Neural progenitor cell (in vitro differentiated cells): ENCODE data around the gene CMTM1. TPM values are rescaled to one million over a fixed set of nuclear protein-coding genes. Genes with fewer than 3 reads are reported as not detected.
A peak's percentile ranks its signal among the peaks of the same experiment; 100 is the strongest.

Experiments
- DNase-seq: peaks from one replicate; pipeline ENCODE4 v3.0.0-alpha.2; 2016; ENCODE audit warnings: low spot score
- H2AFZ ChIP-seq: fragments of 200-600 bp; sonication (generic); replicated peaks from 2 replicates; pipeline ENCODE4 v1.6.1; 2016; ENCODE audit warnings: antibody characterized with exemption
- H3F3A ChIP-seq: fragments of 200-600 bp; sonication (generic); 2 replicates; pipeline ENCODE4 v1.6.1; 2016; ENCODE audit warnings: antibody characterized with exemption, low read depth
- H3K27ac ChIP-seq: fragments of 200-600 bp; sonication (generic); 2 replicates; pipeline ENCODE4 v1.5.1; 2016; ENCODE audit warnings: mild to moderate bottlenecking
- H3K27me3 ChIP-seq: fragments of 200-600 bp; sonication (generic); 2 replicates; pipeline ENCODE4 v1.6.1; 2016; ENCODE audit warnings: mild to moderate bottlenecking, moderate library complexity
- H3K36me3 ChIP-seq: fragments of 200-600 bp; sonication (generic); 2 replicates; pipeline ENCODE4 v1.5.1; 2016
- H3K4me1 ChIP-seq: fragments of 200-600 bp; sonication (generic); 2 replicates; pipeline ENCODE4 v1.6.1; 2016; ENCODE audit warnings: mixed run types
- H3K4me2 ChIP-seq: fragments of 200-600 bp; sonication (generic); 2 replicates; pipeline ENCODE4 v1.6.1; 2016
- H3K4me3 ChIP-seq: fragments of 200-600 bp; sonication (generic); 2 replicates; pipeline ENCODE4 v1.5.1; 2016
- H3K79me2 ChIP-seq: fragments of 200-600 bp; sonication (generic); 2 replicates; pipeline ENCODE4 v1.6.1; 2016; ENCODE audit warnings: low read depth
- H3K9ac ChIP-seq: fragments of 200-600 bp; sonication (generic); 2 replicates; pipeline ENCODE4 v1.6.1; 2016
- H3K9me3 ChIP-seq: fragments of 200-600 bp; sonication (generic); 2 replicates; pipeline ENCODE4 v1.5.1; 2016; ENCODE audit warnings: low read depth
- H4K20me1 ChIP-seq: fragments of 200-600 bp; sonication (generic); 2 replicates; pipeline ENCODE4 v1.6.1; 2016; ENCODE audit warnings: low read depth
- H3K27ac Mint-ChIP-seq: 3 replicates; pipeline ENCODE4 v1.8.0; 2021; ENCODE audit warnings: mixed read lengths
- H3K27me3 Mint-ChIP-seq: 2 replicates; pipeline ENCODE4 v1.8.0; 2022; ENCODE audit warnings: low read depth, mild to moderate bottlenecking, inconsistent platforms, moderate library complexity, mixed read lengths; ENCODE audit not compliant: insufficient read depth
- H3K36me3 Mint-ChIP-seq: 3 replicates; pipeline ENCODE4 v1.8.0; 2021; ENCODE audit warnings: mixed read lengths
- H3K4me1 Mint-ChIP-seq: 3 replicates; pipeline ENCODE4 v1.8.0; 2021; ENCODE audit warnings: mixed read lengths
- H3K4me3 Mint-ChIP-seq: 3 replicates; pipeline ENCODE4 v1.8.0; 2021; ENCODE audit warnings: mild to moderate bottlenecking, moderate library complexity, mixed read lengths
- H3K9me3 Mint-ChIP-seq: 3 replicates; pipeline ENCODE4 v1.8.0; 2020; ENCODE audit warnings: mixed read lengths
- EZH2 ChIP-seq: fragments of 200-600 bp; sonication (generic); IDR thresholded peaks from 2 replicates; pipeline ENCODE4 v1.6.1; 2017; ENCODE audit warnings: antibody characterized with exemption, mild to moderate bottlenecking, moderate library complexity
- EZH2phosphoT487 ChIP-seq: fragments of 200-600 bp; sonication (generic); IDR thresholded peaks from 2 replicates; pipeline ENCODE4 v1.6.1; 2017; ENCODE audit warnings: antibody characterized with exemption
- total RNA-seq: library from RNA; depleted of rRNA; stranded (reverse); fragments of >200 nt; gene quantifications from 2 replicates; pipeline ENCODE4 v1.2.3, GENCODE V29; 2015; ENCODE audit warnings: low replicate concordance
- TF ChIP-seq, protein P1 (sequence below): fragments of 200-600 bp; sonication (generic); IDR thresholded peaks from 2 replicates; pipeline ENCODE4 v1.5.1; 2017; ENCODE audit warnings: antibody characterized with exemption, mild to moderate bottlenecking

CMTM1 gene, protein sequence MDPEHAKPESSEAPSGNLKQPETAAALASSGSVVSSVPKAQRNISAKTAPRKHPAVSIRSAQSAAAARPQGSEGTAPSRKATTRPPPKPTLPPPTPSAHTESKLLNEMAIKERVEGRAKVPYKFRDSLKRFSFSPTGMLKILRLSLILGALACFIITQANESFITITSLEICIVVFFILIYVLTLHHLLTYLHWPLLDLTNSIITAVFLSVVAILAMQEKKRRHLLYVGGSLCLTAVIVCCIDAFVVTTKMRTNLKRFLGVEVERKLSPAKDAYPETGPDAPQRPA
- total RNA-seq: 2.9 TPM in 1 of 2 replicates, not detected in the other

DNA sequence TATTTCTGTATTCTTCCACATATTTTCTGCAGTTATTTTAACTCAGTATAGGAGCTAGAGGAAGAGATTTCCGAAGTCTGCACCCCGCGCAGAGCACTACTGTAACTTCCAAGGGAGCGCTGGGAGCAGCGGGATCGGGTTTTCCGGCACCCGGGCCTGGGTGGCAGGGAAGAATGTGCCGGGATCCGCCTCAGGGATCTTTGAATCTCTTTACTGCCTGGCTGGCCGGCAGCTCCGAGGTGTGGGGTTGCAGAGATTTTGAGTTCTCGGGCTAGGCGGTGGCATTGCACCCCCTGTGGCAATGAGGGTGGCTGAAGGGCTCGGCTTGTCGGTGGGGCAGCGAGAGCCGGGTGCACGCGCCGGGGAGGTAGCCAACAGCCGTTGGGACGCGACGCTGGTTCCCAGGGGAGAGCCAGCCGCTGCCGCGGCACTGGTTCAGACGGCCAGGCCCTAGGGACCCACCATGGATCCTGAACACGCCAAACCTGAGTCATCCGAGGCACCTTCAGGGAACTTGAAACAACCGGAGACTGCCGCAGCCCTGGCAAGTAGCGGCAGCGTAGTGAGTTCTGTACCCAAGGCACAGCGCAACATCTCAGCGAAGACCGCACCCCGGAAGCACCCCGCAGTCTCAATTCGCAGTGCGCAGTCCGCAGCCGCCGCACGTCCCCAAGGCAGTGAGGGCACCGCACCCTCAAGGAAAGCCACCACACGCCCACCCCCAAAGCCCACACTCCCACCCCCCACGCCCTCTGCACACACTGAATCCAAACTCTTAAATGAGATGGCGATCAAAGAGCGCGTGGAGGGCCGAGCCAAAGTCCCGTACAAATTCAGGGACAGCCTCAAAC lies at the start of gene CMTM1:
TSS of gene CMTM1 (plus strand) at position 389 of the 851 bp plus-strand sequence. CDS start at position 464, 75 bp downstream.
- Histone ChIP-seq H3K36me3 (no peaks in the 10 kb centered on the region), H3K27me3 (no peaks in the 10 kb centered on the region), H3K4me1 (no peaks in the 10 kb centered on the region), H3K27ac (no peak within 1 kb of the TSS), H3K9me3 (no peaks in the 10 kb centered on the region), H3F3A (no peaks in the 10 kb centered on the region), H3K4me3 (no peak within 1 kb of the TSS), H3K4me2 (no peak within 1 kb of the TSS), H3K9ac (no peak within 1 kb of the TSS), H4K20me1 (no peaks in the 10 kb centered on the region), H3K79me2 (no peaks in the 10 kb centered on the region), H2AFZ (no peak within 1 kb of the TSS)
- DNase-seq: no peak
- Mint-ChIP-seq H3K4me3 (no peak within 1 kb of the TSS), H3K9me3 (no peaks in the 10 kb centered on the region), H3K36me3 (peaks cover 6% of the 10 kb centered on the region), H3K27me3 (no peaks in the 10 kb centered on the region), H3K4me1 (no peaks in the 10 kb centered on the region), H3K27ac (no peak within 1 kb of the TSS)
- TF ChIP-seq, protein P1, sequence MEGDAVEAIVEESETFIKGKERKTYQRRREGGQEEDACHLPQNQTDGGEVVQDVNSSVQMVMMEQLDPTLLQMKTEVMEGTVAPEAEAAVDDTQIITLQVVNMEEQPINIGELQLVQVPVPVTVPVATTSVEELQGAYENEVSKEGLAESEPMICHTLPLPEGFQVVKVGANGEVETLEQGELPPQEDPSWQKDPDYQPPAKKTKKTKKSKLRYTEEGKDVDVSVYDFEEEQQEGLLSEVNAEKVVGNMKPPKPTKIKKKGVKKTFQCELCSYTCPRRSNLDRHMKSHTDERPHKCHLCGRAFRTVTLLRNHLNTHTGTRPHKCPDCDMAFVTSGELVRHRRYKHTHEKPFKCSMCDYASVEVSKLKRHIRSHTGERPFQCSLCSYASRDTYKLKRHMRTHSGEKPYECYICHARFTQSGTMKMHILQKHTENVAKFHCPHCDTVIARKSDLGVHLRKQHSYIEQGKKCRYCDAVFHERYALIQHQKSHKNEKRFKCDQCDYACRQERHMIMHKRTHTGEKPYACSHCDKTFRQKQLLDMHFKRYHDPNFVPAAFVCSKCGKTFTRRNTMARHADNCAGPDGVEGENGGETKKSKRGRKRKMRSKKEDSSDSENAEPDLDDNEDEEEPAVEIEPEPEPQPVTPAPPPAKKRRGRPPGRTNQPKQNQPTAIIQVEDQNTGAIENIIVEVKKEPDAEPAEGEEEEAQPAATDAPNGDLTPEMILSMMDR: no peak
- TF ChIP-seq EZH2phosphoT487 (no peak), EZH2 (no peak)

DNA sequence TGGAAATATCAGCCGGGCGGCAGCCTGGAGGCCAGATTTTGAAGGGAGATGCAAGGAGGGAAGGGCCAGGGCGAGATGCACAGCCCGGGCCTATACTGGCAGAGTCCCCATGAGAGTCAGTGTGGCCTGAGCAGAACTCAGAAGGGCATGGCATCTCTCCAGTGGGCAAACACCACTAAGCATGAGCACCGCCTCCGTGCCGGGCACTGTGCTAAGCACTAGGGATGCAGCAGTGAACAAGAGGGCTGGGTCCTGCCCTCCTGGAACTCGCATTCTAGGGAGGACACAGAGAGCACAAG lies 49.8 kb upstream of the CMTM1 start:
- peaks cover 5% of the 10 kb centered on the region for H3K27me3 Mint-ChIP-seq
- DNase-seq: no peak
- peaks cover 2% of the 10 kb centered on the region for H3K9me3 Mint-ChIP-seq
- H3K36me3 Mint-ChIP-seq: peaks cover 20% of the 10 kb centered on the region
- no peaks in the 10 kb centered on the region for H3K27me3 ChIP-seq
- peaks cover 13% of the 10 kb centered on the region for H3F3A ChIP-seq
- H3K4me1 Mint-ChIP-seq: peaks cover 40% of the 10 kb centered on the region
- no peak overlapping the region for H3K4me3 Mint-ChIP-seq
- no peaks in the 10 kb centered on the region for H3K79me2 ChIP-seq
- TF ChIP-seq, protein P1: no peak
- TF ChIP-seq EZH2 (no peak), EZH2phosphoT487 (no peak)
- no peak overlapping the region for H2AFZ ChIP-seq
- H3K4me3 ChIP-seq: no peak overlapping the region
- no peak overlapping the region for H3K9ac ChIP-seq
- no peak overlapping the region for H3K4me2 ChIP-seq
- H3K27ac Mint-ChIP-seq: no peak overlapping the region
- H3K4me1 ChIP-seq: peaks cover 23% of the 10 kb centered on the region
- H3K36me3 ChIP-seq: no peaks in the 10 kb centered on the region
- H3K9me3 ChIP-seq: no peaks in the 10 kb centered on the region
- H3K27ac ChIP-seq: no peak overlapping the region
- no peaks in the 10 kb centered on the region for H4K20me1 ChIP-seq

DNA sequence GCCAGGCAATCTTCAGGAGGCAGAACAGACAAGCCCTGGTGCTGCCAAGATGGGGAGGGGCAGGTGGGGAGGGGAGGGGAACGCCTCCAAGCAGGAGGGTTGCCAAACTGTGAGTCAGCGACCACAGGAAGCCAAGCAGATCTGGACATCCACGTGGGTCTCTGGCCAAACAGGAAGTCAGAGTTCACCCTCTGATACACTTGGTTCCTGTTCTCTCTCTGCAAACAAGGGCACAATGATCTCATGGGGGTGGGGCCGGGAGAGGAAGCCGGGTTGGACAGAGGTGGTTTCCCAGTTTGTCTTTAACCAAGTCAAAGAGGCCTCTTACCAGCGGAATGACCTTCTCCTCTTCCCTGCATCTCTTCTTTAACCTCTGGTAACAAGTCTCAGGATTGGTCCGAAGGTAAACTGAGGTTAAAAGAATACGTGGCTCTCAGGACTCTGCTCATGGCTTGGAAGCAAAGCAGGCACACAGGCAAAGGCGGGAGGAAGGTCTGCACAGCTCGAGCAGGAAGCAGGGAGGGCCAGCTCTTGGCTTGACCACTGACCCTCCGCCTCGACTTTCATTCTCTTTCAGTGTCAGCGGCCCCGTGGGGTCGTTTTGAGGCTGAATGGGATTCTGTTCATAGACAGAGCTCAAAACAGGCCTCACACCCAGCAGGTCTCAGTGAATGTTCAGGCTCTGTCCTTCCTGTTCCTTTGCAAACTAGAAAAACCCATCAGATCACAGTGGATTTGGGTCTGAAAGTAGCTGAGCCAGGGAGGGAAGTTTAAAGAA lies 49.2 kb upstream of the CMTM1 start:
- no peak overlapping the region for H3K4me3 ChIP-seq
- H3K27me3 ChIP-seq: no peaks in the 10 kb centered on the region
- H3K9me3 ChIP-seq: no peaks in the 10 kb centered on the region
- H3K27ac ChIP-seq: no peak overlapping the region
- peak; percentile 18 for DNase-seq
- H3K9me3 Mint-ChIP-seq: peaks cover 2% of the 10 kb centered on the region
- peak overlapping the region; percentile 35 for H3K4me3 Mint-ChIP-seq
- no peaks in the 10 kb centered on the region for H3K79me2 ChIP-seq
- no peaks in the 10 kb centered on the region for H4K20me1 ChIP-seq
- H2AFZ ChIP-seq: no peak overlapping the region
- H3K36me3 ChIP-seq: no peaks in the 10 kb centered on the region
- peaks cover 20% of the 10 kb centered on the region for H3K36me3 Mint-ChIP-seq
- TF ChIP-seq EZH2 (no peak), EZH2phosphoT487 (no peak)
- TF ChIP-seq, protein P1: no peak
- no peak overlapping the region for H3K9ac ChIP-seq
- no peak overlapping the region for H3K4me2 ChIP-seq
- H3K4me1 Mint-ChIP-seq: peaks cover 39% of the 10 kb centered on the region
- H3K4me1 ChIP-seq: peaks cover 18% of the 10 kb centered on the region
- H3K27ac Mint-ChIP-seq: peak overlapping the region; percentile 94
- H3F3A ChIP-seq: peaks cover 8% of the 10 kb centered on the region
- H3K27me3 Mint-ChIP-seq: peaks cover 5% of the 10 kb centered on the region
